ENCODE results near the gene BCR. TPM values are rescaled to one million over a fixed set of nuclear protein-coding genes. Genes with fewer than 3 reads are reported as not detected.
"Not testable (repeated sequence)": the region's sequence is repeated elsewhere in the genome, so short reads cannot be mapped to it uniquely, and the experiment has no call there.

The BCR gene
- total RNA-seq, 1 experiment from 2014 or later, result 77.0 TPM

GRCh38 chr22:23309261-23309660 is 129.0 kb downstream of the BCR start:
- not testable (repeated sequence) for H2BK120ac ChIP-seq (ENCODE audit: low read depth, low read length, poor library complexity, severe bottlenecking); H4K5ac ChIP-seq (ENCODE audit: insufficient read length, low read depth, low read length); H3K9me3 ChIP-seq (ENCODE audit: control insufficient read depth, low read depth, low read length); DNase-seq; H3K9me3 Mint-ChIP-seq; H3K27ac Mint-ChIP-seq; H4K91ac ChIP-seq (ENCODE audit: insufficient read length, low read depth, low read length); H3K27me3 ChIP-seq (ENCODE audit: insufficient read depth, low read length); H3K4me2 ChIP-seq (ENCODE audit: insufficient read depth, insufficient read length, low read length); H3K18ac ChIP-seq (ENCODE audit: insufficient read length, low read depth, low read length); H2BK15ac ChIP-seq (ENCODE audit: low read depth, low read length); H2BK20ac ChIP-seq (ENCODE audit: low read depth, low read length, poor library complexity, severe bottlenecking); H3K27ac ChIP-seq (ENCODE audit: insufficient read length, low read depth, low read length); H4K20me1 ChIP-seq (ENCODE audit: control insufficient read depth, insufficient read depth, insufficient read length); H2AK5ac ChIP-seq (ENCODE audit: insufficient read length, low read length); H3K4me1 ChIP-seq (ENCODE audit: insufficient read depth, low read length); H3K14ac ChIP-seq (ENCODE audit: insufficient read depth, low read length); H3K4ac ChIP-seq (ENCODE audit: low read depth, low read length); H4K8ac ChIP-seq (replicated peaks; ENCODE audit: insufficient read length, low read depth, low read length); H2BK12ac ChIP-seq (ENCODE audit: insufficient read length, low read depth, low read length); H3K23me2 ChIP-seq (ENCODE audit: insufficient read length, low read depth, low read length, poor library complexity, severe bottlenecking); H3K4me3 Mint-ChIP-seq; H2BK5ac ChIP-seq (ENCODE audit: insufficient read length, low read length); H3K4me1 Mint-ChIP-seq; H3T11ph ChIP-seq (ENCODE audit: low read length); H3K79me2 ChIP-seq (ENCODE audit: insufficient read depth, low read length); H3K27me3 Mint-ChIP-seq (ENCODE audit: low read depth); H3K9ac ChIP-seq (ENCODE audit: extremely low read depth, insufficient read length, low read length); H3K56ac ChIP-seq (ENCODE audit: insufficient read length, low read depth, low read length); H3K79me1 ChIP-seq (ENCODE audit: insufficient read depth, low read depth, low read length, poor library complexity, severe bottlenecking); H3K23ac ChIP-seq (ENCODE audit: insufficient read length, low read depth, low read length); H2AFZ ChIP-seq (ENCODE audit: low read length)
- peaks cover 3 to 17% (median 12%) of the 10 kb centered on the region in 3 experiments; a peak in 6 of 7 replicates for H3K36me3 Mint-ChIP-seq (ENCODE audit: insufficient read depth in 1 of 3, low read depth in 3 of 3)
- no CpG with 5 or more reads among the region's 12 CpGs for WGBS (ENCODE audit: extremely low coverage, insufficient read length, low lambda C conversion rate)

GRCh38 chr22:23310443-23311097 is 130.3 kb downstream of the BCR start:
- not testable (repeated sequence) for H3K9me3 ChIP-seq (ENCODE audit: control insufficient read depth, low read depth, low read length); H3K4me1 Mint-ChIP-seq; H2AK5ac ChIP-seq (ENCODE audit: insufficient read length, low read length); H3K79me2 ChIP-seq (ENCODE audit: insufficient read depth, low read length); H2BK120ac ChIP-seq (ENCODE audit: low read depth, low read length, poor library complexity, severe bottlenecking); H3K18ac ChIP-seq (ENCODE audit: insufficient read length, low read depth, low read length); H3K4me3 Mint-ChIP-seq; H3K4me2 ChIP-seq (ENCODE audit: insufficient read depth, insufficient read length, low read length); H3T11ph ChIP-seq (ENCODE audit: low read length); H2AFZ ChIP-seq (ENCODE audit: low read length); H3K56ac ChIP-seq (ENCODE audit: insufficient read length, low read depth, low read length); H3K27me3 Mint-ChIP-seq (ENCODE audit: low read depth); H4K8ac ChIP-seq (replicated peaks; ENCODE audit: insufficient read length, low read depth, low read length); H2BK20ac ChIP-seq (ENCODE audit: low read depth, low read length, poor library complexity, severe bottlenecking); H2BK12ac ChIP-seq (ENCODE audit: insufficient read length, low read depth, low read length); H4K5ac ChIP-seq (ENCODE audit: insufficient read length, low read depth, low read length); H2BK5ac ChIP-seq (ENCODE audit: insufficient read length, low read length); H4K20me1 ChIP-seq (ENCODE audit: control insufficient read depth, insufficient read depth, insufficient read length); H3K23me2 ChIP-seq (ENCODE audit: insufficient read length, low read depth, low read length, poor library complexity, severe bottlenecking); H3K23ac ChIP-seq (ENCODE audit: insufficient read length, low read depth, low read length); H3K27ac Mint-ChIP-seq; H3K14ac ChIP-seq (ENCODE audit: insufficient read depth, low read length); H3K9me3 Mint-ChIP-seq; H3K4ac ChIP-seq (ENCODE audit: low read depth, low read length); DNase-seq; H2BK15ac ChIP-seq (ENCODE audit: low read depth, low read length); H4K91ac ChIP-seq (ENCODE audit: insufficient read length, low read depth, low read length); H3K4me1 ChIP-seq (ENCODE audit: insufficient read depth, low read length); H3K27ac ChIP-seq (ENCODE audit: insufficient read length, low read depth, low read length); H3K27me3 ChIP-seq (ENCODE audit: insufficient read depth, low read length); H3K79me1 ChIP-seq (ENCODE audit: insufficient read depth, low read depth, low read length, poor library complexity, severe bottlenecking); H3K9ac ChIP-seq (ENCODE audit: extremely low read depth, insufficient read length, low read length)
- no CpG with 5 or more reads among the region's 15 CpGs for WGBS (ENCODE audit: extremely low coverage, insufficient read length, low lambda C conversion rate)
- peaks cover 3 to 23% (median 13%) of the 10 kb centered on the region in 3 experiments; a peak in 6 of 7 replicates for H3K36me3 Mint-ChIP-seq (ENCODE audit: insufficient read depth in 1 of 3, low read depth in 3 of 3)
